Kidney epithelial cell (primary cell): ENCODE measurements around the gene SLC25A25. TPM values are rescaled to one million over a fixed set of nuclear protein-coding genes. Genes with fewer than 3 reads are reported as not detected.

Experiments used
- DNase-seq: peaks from one replicate; pipeline ENCODE4 v3.0.0-alpha.2; 2010; ENCODE audit warnings: low read depth
- H3K27me3 ChIP-seq: 2 replicates; pipeline ENCODE4 v1.6.0; 2011; ENCODE audit warnings: low read length; ENCODE audit not compliant: control insufficient read depth, insufficient read depth
- H3K36me3 ChIP-seq: 2 replicates; pipeline ENCODE4 v1.5.1; 2011; ENCODE audit warnings: low read length; ENCODE audit not compliant: control insufficient read depth, insufficient read depth
- H3K4me3 ChIP-seq: 2 replicates; pipeline ENCODE4 v1.5.1; 2011; ENCODE audit warnings: low read depth, mild to moderate bottlenecking, control low read depth, low read length
- total RNA-seq: library from RNA; depleted of rRNA; stranded (reverse); fragments of >200 nt; gene quantifications from 2 replicates; pipeline ENCODE4 v1.2.3, GENCODE V29; 2015
- TF ChIP-seq, protein P1 (sequence below): IDR thresholded peaks from 2 replicates; pipeline ENCODE4 v1.5.1; 2011; ENCODE audit warnings: mild to moderate bottlenecking, moderate library complexity, low read length, control low read depth, inconsistent platforms; ENCODE audit not compliant: insufficient read depth, poor library complexity, severe bottlenecking

The SLC25A25 gene
- total RNA-seq, 1 donor from 2014 or later: 22.8 TPM

GRCh38 chr9:128144239-128145181 lies 76.5 kb downstream of the SLC25A25 start:
- DNase-seq: no peak
- Histone ChIP-seq H3K36me3 (no peaks in the 10 kb centered on the region), H3K27me3 (peaks cover 2% of the 10 kb centered on the region), H3K4me3 (no peak overlapping the region)
- TF ChIP-seq, protein P1, sequence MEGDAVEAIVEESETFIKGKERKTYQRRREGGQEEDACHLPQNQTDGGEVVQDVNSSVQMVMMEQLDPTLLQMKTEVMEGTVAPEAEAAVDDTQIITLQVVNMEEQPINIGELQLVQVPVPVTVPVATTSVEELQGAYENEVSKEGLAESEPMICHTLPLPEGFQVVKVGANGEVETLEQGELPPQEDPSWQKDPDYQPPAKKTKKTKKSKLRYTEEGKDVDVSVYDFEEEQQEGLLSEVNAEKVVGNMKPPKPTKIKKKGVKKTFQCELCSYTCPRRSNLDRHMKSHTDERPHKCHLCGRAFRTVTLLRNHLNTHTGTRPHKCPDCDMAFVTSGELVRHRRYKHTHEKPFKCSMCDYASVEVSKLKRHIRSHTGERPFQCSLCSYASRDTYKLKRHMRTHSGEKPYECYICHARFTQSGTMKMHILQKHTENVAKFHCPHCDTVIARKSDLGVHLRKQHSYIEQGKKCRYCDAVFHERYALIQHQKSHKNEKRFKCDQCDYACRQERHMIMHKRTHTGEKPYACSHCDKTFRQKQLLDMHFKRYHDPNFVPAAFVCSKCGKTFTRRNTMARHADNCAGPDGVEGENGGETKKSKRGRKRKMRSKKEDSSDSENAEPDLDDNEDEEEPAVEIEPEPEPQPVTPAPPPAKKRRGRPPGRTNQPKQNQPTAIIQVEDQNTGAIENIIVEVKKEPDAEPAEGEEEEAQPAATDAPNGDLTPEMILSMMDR: no peak

DNA sequence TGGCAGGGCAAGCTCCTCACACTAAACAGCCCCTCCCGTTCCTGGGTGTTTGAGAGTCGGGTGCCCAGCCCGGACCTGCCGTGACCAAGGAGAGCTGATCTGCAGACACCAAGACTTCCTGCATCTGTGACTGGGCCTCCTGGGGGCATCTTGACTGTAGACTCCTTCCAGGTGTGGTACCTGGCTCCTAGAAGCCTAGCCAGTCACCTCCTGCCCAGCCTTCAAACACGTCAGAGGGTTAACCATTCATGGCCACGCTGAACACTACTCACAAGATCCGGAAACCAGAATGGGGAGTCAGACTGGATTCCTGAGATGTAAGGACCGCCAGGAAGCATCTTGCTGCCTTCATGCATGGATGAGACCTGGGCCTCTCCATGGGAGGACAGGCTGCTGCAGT lies 77.5 kb downstream of the SLC25A25 start:
- TF ChIP-seq, protein P1: no peak
- Histone ChIP-seq H3K36me3 (no peaks in the 10 kb centered on the region), H3K4me3 (no peak overlapping the region), H3K27me3 (no peaks in the 10 kb centered on the region)
- DNase-seq: no peak

- H3K4me3 ChIP-seq: no peak overlapping the region
- no peaks in the 10 kb centered on the region for H3K27me3 ChIP-seq
- DNase-seq: no peak
- TF ChIP-seq, protein P1: no peak
- no peaks in the 10 kb centered on the region for H3K36me3 ChIP-seq
Observed at GRCh38 chr9:128145951-128146351, 77.9 kb downstream of the SLC25A25 start.

DNA sequence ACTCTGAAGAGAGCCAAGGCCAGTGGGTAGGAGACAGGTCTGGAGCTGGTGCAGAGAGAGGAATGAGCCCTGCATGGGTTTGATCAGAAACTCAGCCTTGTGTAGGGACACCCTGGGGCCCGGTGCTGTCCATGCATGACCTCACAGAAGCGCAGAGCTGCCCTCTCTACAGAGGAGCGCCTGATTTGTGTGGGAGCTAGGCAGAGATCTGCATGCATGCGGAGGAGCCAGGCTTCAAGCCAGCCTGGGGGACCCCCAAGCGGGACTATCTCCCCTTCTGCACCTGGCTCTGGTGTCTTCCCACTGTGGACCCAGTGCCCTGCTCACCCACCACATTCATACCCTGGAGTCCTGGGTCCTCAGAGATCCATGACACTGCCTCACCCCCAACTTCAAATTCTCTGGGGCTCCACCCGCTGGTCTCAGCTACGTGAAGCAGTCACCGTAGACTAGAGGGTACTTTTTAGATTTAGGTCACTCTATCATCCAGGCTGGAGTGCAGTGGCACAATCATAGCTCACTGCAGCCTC lies 78.6 kb downstream of the SLC25A25 start:
- H3K36me3 ChIP-seq: no peaks in the 10 kb centered on the region
- no peak for DNase-seq
- no peaks in the 10 kb centered on the region for H3K27me3 ChIP-seq
- TF ChIP-seq, protein P1: no peak
- no peak overlapping the region for H3K4me3 ChIP-seq

DNA sequence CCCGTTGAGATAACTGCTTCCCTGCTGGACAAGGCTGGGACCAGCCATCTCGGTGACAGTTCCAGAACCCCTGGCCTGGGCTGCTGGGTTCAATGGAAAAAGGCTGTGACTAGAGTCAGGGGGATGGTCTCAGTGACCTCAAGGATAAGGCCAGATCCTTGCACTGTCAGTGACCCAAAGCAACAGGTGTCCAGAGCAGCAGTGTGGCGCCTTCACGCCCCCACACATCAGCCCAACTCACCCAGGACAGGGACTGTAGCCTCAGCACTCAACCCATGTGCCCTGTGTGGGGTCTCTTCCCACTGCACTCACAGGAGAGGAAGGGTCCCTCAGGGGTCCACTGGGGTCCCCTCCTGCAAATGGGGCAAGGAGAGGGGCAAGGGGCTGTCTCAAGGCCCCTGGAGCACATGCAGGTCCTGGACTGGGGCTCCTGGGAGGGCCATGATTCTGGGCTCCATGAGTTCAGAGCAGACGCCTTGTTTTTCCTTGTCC lies 80.5 kb downstream of the SLC25A25 start:
- Histone ChIP-seq H3K36me3 (no peaks in the 10 kb centered on the region), H3K4me3 (no peak overlapping the region), H3K27me3 (no peaks in the 10 kb centered on the region)
- DNase-seq: no peak
- TF ChIP-seq, protein P1: no peak
